ENCODE data around the gene FARS2. TPM values are rescaled to one million over a fixed set of nuclear protein-coding genes. Genes with fewer than 3 reads are reported as not detected.

FARS2 gene
- total RNA-seq, 3 donors from 2014 or later, result 12.0 to 29.6 (median 24.3) TPM

DNA sequence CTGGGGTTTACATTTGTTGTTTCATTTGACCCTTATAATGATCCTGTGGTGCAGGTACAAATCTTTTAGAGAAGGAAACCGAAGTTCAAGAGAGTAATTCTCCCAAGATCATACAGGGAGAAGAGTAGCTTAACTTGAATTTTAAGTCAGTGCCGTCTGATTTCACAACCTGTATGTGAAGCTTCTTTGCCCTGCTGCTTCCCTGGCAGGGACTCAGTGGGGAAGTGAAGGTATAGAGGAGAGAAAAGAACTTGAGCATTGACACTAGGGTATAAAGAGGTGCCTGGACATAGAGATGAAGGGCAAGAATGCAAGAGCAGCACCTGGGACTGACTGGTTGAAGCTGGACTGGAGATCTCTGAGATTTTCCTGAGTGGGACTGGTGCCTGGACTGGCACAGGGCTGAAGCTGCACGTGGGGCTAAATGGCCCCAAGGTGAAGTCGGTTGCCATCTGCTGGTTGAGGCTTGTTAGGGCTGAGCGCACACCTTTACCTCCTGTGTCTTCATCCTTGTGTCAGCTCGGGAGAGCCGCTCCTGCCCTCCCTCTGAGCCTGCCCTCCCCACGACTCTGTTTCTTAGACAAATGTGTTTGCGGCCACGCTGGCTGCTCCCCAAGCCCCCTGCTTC, 41.8 kb downstream of the FARS2 start:
- intact Hi-C loops (cut with DNase I; ENCODE audit: low total_unique reads), result no loop called here
- Histone ChIP-seq H3K36me3 (no peaks in the 10 kb centered on the region), H3K27me3 (no peaks in the 10 kb centered on the region), H3K9me3 (no peaks in the 10 kb centered on the region), H3K4me3 (no peak overlapping the region), H3K4me1 (no peaks in the 10 kb centered on the region), H3K27ac (no peak overlapping the region)
- TF ChIP-seq POLR2A (IDR thresholded peaks at IDR 0.05), result no peak
- TF ChIP-seq, protein P1, sequence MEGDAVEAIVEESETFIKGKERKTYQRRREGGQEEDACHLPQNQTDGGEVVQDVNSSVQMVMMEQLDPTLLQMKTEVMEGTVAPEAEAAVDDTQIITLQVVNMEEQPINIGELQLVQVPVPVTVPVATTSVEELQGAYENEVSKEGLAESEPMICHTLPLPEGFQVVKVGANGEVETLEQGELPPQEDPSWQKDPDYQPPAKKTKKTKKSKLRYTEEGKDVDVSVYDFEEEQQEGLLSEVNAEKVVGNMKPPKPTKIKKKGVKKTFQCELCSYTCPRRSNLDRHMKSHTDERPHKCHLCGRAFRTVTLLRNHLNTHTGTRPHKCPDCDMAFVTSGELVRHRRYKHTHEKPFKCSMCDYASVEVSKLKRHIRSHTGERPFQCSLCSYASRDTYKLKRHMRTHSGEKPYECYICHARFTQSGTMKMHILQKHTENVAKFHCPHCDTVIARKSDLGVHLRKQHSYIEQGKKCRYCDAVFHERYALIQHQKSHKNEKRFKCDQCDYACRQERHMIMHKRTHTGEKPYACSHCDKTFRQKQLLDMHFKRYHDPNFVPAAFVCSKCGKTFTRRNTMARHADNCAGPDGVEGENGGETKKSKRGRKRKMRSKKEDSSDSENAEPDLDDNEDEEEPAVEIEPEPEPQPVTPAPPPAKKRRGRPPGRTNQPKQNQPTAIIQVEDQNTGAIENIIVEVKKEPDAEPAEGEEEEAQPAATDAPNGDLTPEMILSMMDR (IDR thresholded peaks at IDR 0.05), result peak in 2 of 3 donors; percentile 61 to 67
- TF ChIP-seq POLR2AphosphoS5 (IDR thresholded peaks at IDR 0.05), result no peak
- peak; percentile 70 to 71 for DNase-seq (ENCODE audit: low spot score in 2 of 2)

DNA sequence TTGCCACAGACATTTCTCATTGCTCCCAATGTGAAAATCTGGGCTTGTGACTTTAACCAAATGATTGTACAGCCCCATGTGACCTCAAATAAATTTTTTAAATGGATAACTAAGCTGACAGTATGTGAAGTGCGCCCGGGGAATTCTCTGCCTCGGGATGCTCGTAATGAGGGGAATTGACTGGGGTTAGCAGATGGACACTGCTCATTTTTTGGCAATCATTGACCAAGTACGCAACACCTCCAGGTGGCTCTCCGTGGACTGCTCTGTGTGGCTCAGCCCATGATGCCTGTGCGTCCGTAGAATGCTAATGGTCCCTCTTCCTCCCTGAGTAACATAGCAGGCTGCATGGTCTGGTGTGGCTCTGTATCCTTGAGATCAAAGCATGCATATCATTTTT, 42.4 kb downstream of the FARS2 start:
- Histone ChIP-seq H3K4me3 (no peak overlapping the region), H3K36me3 (no peaks in the 10 kb centered on the region), H3K27me3 (no peaks in the 10 kb centered on the region), H3K4me1 (no peaks in the 10 kb centered on the region), H3K9me3 (no peaks in the 10 kb centered on the region), H3K27ac (no peak overlapping the region)
- DNase-seq (ENCODE audit: low spot score in 2 of 2), result no peak
- TF ChIP-seq POLR2AphosphoS5 (IDR thresholded peaks at IDR 0.05) (no peak), POLR2A (IDR thresholded peaks at IDR 0.05) (no peak)
- TF ChIP-seq, protein P1 (IDR thresholded peaks at IDR 0.05), result no peak
- intact Hi-C loops (cut with DNase I; ENCODE audit: low total_unique reads), result no loop called here

DNA sequence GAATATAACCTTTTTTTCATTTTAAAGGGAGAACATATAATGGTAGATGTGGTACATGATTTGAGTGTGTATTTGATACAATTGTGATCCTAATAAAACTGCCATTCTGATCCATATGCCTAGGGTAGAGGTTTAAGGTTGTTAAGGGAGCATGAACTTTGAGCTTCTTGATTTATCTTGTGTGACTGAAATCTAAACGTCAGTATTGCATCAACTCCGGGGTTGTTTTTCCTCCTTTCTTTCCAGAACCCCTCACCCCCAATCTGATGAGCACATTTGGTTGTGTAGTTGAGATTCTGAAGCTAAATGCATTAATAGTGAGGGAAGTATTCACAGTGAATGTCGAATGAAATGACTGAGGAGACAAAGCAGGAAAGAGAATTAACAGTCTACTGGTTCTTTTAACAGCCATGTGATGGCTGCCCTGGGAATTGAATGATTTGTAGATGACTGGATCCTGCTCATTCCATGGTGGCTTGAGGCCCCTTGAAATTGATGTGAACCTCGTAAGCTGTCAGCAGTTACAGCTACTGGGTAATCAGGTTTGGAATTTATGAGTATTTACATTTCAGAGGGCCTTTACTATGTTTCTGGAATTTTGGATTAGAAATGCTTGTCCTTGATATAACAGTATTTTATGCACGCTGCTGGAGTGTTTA, 44.8 kb downstream of the FARS2 start:
- intact Hi-C loops (cut with DNase I; ENCODE audit: low total_unique reads), result no loop called here
- Histone ChIP-seq H3K4me3 (no peak overlapping the region), H3K36me3 (no peaks in the 10 kb centered on the region), H3K27me3 (no peaks in the 10 kb centered on the region), H3K4me1 (no peaks in the 10 kb centered on the region), H3K27ac (no peak overlapping the region), H3K9me3 (no peaks in the 10 kb centered on the region)
- TF ChIP-seq POLR2A (IDR thresholded peaks at IDR 0.05) (no peak), POLR2AphosphoS5 (IDR thresholded peaks at IDR 0.05) (no peak)
- TF ChIP-seq, protein P1 (IDR thresholded peaks at IDR 0.05), result no peak
- no peak for DNase-seq (ENCODE audit: low spot score in 2 of 2)

DNA sequence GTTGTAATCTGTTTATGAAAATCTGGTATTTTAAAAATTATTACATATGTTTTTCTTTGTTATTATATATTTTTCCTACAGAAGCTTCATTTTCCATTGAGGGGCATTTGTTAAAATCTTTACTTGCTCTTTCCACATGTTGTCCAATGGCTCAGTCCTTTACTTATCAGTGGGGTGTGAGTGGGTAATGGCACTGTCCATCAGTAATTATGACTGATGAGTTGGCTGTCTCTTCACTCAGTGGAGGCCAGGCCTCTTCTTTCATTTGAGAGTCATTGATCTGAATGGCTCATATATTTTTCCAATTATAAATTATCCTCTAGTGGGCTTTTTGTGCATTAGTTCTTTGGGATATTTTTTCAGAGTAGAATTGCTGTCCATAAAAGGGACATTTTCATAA, 45.7 kb downstream of the FARS2 start:
- Histone ChIP-seq H3K4me1 (no peaks in the 10 kb centered on the region), H3K27me3 (no peaks in the 10 kb centered on the region), H3K4me3 (no peak overlapping the region), H3K27ac (no peak overlapping the region), H3K9me3 (no peaks in the 10 kb centered on the region), H3K36me3 (no peaks in the 10 kb centered on the region)
- intact Hi-C loops (cut with DNase I; ENCODE audit: low total_unique reads), result no loop called here
- DNase-seq (ENCODE audit: low spot score in 2 of 2), result no peak
- TF ChIP-seq, protein P1 (IDR thresholded peaks at IDR 0.05), result no peak
- TF ChIP-seq POLR2AphosphoS5 (IDR thresholded peaks at IDR 0.05) (no peak), POLR2A (IDR thresholded peaks at IDR 0.05) (no peak)

DNA sequence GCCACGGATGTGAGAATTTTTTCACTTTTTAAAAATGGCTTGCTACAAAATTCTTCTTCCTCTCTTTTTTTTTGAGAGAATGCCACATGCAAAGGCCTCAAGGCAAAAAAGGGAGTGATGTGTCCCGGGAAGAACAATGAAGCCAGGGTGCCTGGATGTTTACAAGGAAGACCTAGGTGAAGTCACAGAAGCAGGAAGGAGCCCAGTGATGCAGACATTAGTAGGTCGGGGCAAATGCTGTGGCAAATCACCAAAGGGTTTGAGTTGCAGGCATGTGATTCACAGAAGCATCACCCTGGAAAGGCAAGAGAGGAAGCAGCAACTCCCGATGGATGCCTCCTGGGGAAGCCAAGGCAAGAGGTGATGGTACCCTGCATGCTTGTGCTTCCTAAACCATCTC, 46.8 kb downstream of the FARS2 start:
- Histone ChIP-seq H3K9me3 (no peaks in the 10 kb centered on the region), H3K4me3 (no peak overlapping the region), H3K27me3 (no peaks in the 10 kb centered on the region), H3K4me1 (no peaks in the 10 kb centered on the region), H3K36me3 (no peaks in the 10 kb centered on the region), H3K27ac (no peak overlapping the region)
- no peak for DNase-seq (ENCODE audit: low spot score in 2 of 2)
- TF ChIP-seq POLR2A (IDR thresholded peaks at IDR 0.05) (no peak), POLR2AphosphoS5 (IDR thresholded peaks at IDR 0.05) (no peak)
- TF ChIP-seq, protein P1 (IDR thresholded peaks at IDR 0.05), result no peak
- intact Hi-C loops (cut with DNase I; ENCODE audit: low total_unique reads), result no loop called here
